UCSD-AML1 (cell line): ENCODE data around the gene KDM1A.

Experiments used
- DNase-seq: peaks from one replicate; lab custom pipeline; 2025; ENCODE audit not compliant: unreplicated experiment; lab: John Stamatoyannopoulos, UW

Gene KDM1A

DNA sequence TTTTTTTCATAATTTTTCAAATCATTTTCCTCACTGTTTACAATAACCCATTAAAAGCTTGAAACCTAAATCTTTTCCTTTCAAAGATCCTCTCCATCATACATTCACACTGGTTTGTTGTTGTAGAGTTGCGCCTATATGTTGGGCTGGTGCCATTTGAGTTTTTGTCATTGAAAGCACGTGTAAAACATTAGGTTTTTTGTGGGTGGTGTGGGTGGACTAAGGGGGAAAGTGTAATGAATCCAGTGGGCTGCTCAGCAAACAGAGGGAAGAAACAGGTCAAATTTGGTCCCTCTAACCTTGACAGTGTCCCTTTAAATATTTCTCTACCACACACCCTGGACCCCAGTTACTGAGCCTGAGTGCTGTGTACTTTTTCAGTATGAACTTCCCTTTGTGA, 46.8 kb downstream of the KDM1A start:
- DNase-seq: no peak

DNA sequence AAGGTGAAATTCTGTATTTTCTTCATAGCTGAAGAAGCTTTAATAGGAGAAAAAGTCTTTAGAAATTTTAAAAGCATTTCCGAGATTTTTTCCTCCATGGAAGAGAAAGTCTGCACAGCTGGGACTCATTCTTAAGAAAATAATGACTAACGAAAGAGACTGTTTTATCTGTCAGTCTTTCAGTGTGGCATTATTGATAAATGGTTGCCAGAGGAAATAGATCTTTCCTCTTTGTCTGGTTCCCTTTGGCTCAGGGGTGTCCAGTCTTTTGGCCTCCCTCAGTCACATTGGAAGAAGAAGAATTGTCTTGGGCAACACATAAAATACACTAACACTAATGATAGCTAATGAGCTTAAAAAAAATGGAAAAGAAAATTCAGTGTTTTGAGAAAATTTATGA, 49.9 kb downstream of the KDM1A start:
- DNase-seq: no peak

DNA sequence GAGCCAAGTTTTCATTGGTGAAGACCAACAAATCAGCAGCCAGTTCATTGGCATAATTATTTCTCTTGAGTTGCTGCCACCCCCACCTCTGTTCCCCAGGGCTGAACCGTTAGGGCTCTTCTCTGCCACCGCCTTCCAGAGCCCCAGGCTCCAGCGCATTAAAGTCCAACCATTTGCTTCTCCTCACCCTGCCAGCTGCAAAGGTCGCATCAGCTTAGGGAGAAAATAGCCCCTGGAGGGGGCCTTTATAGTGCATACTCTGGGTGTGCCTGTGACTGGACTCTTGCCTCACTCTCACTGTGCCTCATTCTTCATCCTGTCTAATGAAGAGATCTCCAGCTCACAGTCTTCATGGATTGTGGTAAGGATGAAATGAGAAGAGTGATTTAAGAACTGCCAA, 50.4 kb downstream of the KDM1A start:
- no peak for DNase-seq

DNA sequence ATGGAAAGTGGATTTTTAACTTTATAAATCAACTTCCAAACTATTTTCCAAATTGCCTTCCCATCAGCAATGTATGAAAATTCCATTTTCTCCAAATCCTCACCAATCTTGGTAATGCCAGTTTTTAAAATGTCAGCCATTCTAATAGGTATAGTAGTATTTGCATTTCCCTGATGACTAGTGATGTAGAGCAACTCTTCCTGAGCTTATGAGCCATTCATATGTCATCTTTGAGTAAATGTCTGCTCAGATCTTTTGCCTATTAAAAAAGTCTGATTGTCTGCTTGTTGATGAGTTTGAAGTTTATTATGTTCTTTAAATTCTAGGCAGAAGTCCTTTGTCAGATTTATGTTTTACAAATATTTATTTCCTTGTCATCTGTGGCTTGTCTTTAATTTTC, 54.7 kb downstream of the KDM1A start:
- DNase-seq: no peak

DNA sequence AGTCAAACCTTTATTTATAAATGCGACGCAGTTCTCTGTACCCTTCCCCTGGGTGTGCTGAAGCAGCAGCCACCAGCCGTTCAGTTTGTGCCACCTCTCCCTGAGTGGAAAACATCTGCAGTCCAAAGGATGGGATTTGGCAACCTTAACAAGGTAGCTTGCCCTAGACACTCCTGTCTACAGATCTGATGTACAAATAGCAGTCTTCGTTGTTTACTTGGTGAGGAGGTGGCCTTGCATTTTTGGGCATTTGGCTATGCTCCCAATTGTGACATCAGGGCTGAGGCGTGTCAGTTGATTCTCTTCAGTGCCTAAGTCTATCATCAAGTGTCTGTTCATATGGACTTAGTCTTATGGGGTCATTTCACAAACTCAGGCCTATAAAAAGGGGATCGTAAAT, 59.8 kb downstream of the KDM1A start:
- DNase-seq: no peak

DNA sequence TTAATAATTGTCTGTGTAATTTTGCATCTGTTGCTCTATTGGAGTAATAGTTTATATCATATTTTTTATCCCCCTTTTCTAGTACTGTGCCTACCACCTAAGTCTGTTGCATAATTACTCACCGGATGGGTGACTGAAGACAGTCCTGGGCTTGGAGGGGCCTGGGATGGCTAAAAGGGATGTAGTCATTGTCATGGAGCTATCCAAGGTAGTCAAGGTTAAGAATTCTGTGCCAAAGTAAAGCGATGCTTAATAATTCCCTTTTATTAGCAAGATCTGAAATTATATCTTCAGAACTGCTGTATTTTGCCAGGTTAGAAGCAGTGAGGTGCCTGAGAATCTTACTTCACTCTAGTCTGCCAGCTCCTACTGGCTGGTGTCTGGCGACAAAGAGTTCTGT, 61.6 kb downstream of the KDM1A start:
- DNase-seq: no peak

DNA sequence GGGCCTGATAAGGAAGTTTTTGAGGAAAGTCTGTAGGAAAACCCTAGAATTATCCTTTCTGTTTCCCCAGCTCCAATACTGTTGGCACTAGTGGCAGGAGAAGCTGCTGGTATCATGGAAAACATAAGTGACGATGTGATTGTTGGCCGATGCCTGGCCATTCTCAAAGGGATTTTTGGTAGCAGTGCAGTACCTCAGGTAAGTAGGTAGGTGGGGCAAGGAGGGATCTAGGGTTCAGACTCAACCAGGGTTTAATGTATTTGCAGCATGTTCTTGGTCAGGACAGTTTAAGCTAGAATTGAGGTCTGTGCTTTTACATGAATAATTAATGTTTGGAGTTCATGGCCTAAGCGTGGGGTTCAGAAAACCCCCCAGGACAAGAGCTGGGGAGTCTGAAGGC, 62.1 kb downstream of the KDM1A start:
- DNase-seq: no peak

DNA sequence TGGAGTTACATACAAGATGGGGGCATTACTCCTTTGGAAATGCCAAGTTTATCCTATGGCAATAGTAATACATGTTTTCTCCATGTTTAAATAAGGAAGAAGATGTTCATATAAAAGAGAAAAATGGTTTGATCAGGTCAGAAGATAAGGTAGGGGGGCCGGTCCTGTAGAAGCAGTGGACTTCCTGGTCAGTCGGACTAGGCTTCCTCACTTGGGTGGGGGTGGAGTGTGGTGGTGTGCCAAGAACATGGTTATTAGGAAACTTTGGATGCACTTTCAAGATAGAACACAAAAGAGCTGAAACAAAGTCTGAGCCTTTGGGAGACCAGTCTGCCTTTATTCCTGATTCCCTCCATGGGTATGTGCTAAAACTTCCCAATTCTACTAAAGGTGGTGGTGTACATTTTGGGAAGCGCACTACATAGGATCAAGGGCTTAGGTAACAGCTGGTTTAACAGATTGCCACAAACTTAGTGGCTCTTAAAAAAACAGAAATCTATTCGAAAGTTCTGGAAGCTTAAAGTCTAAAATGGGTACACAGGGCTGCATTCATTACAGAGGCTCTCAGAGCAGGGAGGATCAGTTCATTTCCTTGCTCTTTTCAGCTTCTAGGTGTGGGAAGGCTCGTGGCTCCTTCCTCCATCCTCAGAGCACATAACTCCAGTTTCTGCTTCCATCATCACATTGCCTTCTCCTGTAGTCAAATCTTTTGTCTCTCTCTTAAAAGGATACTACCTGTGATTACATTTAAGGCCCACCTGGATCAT, 64.6 kb downstream of the KDM1A start:
- no peak for DNase-seq

DNA sequence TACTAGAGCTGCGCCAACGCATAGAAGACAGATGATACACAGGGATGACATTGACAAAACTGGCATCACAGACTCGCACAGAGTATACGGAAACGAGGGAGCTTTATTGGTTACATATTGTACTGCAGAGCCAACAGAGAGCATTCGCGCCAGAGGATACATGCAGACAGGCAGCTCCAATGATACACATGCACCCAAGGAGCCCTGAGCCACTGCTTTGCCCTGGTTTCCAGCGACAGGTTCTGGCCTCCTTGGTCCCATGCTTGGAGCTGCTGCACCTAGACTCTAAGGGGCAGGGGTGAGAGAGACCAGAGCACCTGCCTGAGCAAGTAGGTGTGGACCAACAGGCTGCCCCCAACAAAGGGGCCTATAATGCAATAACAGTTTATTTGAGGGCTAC, 65.6 kb downstream of the KDM1A start:
- DNase-seq: no peak

DNA sequence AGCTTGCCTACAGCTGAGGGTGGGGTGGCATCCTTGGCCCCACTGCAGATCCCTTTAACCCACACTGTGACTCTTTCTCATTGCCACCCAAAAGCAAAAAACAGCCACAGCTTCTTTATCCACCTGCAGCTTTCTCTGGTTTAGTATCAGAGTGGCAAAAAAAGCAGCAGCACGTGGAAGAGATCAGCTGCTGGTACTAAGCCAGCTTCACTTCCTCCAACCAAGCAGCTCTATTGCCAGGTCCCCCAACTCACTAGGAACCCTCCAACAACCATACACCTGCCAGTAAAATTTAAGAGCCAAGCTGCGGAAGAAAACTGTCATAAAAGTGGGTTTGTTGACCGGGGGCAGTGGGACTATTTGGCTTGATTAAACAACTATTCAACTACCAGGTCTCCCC, 66.4 kb downstream of the KDM1A start:
- no peak for DNase-seq

DNA sequence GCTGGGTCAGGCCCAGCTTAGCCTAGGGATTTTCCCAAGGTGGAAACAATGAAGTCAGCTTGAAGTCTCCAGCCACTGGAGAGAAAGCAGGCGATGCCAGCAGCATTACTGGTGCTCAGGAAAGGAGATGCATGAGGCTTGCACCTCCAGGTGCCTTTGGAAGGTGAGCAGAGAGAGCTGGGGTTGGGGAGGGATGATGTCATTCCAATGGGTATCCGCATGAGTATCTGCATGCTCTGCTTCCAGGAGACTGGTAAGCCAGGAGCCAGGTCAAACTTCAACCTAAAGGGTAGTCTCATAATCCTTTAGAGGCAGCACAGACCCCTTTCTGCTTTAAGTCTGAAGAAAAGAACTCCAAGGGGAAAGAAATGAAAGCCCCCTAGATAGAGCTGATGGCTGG, 68.8 kb downstream of the KDM1A start:
- no peak for DNase-seq

DNA sequence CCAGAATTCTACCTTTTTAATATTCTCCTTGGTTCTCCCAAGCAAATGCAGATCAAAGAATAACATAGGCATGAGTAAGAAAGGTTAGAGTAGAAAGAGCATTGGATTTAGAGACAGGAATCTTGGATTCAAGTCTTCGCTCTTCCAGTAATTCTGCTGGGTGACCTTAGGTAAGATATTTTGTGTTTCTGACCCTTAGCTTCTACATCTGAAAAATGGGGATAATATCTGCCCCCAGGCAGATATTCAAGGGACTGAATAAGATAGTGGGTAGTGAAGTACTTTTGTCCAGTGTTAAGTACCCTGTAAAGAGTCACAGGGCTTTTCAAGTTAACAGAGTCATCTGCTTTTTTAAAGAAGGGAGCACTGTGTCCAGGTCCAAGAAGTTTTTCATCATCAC, 70.8 kb downstream of the KDM1A start:
- DNase-seq: no peak

DNA sequence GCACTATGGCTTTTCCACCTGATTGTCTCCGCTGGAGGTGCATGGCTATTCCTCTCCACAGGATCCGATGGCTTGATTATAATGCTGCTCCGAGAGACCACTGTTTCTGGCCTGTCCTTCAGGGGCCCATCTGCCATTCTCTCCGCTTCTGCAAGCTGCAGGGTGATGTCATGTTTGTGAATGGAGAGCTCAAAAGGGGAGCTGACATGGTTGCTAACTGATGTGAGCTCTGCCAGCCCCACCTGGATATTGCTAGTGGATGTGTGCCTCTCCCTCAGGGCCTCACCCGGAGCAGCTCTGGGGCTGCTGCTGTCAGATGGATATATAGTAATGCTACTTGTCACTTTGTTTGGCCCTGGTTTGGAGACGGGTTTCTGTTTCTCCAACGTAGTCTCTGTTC, 72.3 kb downstream of the KDM1A start:
- DNase-seq: no peak

DNA sequence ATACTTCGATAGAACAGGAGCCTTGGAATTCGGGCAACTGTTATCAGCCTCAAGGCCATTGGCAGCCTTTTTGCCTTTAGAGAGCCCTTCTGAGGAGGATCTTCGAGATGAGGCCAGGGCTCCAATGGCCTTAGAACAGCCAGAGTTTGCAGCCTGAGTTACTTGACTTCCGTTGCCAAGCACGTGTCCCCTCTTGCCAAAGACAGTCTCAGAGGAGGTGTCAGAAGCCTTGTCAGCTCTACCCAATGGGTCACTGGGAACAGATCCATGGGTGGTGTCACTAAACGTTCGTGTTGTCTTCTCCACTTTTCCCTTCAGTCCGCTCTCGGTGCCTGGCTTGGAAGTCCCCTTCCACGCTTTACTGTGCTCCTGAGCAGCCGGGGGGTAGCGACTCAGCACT, 73.2 kb downstream of the KDM1A start:
- DNase-seq: no peak

DNA sequence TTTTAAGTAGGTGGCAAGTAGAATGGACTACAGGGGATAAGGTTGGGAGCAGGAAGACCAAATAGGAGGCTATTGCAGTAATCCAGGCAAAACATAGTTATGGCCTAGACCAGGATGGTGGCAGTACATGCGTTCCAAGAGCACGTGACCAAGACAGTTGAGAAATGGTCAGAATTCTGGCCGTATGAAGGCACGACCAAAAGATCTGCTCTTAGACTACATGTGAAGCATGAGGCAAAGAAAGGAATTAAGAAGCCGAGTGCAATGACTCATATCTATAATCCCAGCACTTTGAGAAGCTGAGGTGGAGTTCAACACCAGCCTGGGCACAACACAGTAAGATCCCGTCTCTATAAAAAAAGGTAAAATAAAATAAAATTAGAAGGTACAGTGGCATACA, 78.0 kb downstream of the KDM1A start:
- no peak for DNase-seq

DNA sequence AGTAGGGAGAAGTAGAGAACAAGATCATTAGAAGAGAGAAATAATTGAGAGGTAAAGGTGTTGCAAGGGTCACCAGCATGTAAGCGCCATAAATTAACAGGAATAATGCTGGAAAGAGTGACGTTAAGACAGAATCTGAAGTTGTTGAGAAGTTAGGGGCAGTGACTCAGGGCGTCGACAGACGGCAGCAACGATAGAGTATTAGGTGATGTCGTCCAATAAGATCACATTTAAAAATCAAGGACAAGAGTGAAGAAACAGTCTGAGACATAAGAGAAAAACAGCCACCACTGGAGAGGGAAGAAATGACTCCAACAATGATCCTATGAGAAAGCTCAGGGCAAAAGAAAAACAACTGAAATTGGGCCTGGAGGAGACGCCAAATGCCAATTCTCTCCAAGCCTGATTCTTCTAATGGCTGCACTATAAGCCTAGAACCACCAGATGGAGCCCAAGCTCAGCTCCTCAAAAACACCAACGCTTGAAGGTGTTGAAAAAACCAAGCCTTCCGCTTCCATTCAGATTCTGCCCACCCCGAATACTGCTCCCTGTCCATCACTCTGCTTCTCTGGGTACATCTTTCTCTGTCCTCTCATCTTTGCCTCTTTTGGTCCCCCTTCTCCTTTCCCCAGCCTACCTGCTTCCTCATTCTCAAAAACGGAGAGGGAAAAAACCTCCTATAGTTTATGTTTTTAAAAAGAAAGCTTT, 79.3 kb downstream of the KDM1A start:
- peak; percentile 33 for DNase-seq

DNA sequence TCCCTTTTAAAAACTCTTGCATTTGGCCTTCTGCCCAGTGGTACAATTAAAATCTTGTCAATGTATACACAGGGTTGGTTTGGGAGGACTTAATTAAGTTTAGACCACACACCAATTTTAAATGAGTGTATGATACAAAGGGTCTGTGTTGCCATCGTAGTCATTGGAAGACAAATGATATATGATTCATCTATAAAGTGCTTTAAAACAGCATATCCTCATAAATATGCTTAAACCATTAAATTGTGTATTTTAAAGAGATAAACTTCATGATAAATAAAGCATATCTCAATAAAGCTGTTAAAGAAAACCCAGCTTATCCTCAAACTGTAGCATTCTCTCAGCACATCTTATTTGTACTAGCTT, 79.9 kb downstream of the KDM1A start:
- no peak for DNase-seq

DNA sequence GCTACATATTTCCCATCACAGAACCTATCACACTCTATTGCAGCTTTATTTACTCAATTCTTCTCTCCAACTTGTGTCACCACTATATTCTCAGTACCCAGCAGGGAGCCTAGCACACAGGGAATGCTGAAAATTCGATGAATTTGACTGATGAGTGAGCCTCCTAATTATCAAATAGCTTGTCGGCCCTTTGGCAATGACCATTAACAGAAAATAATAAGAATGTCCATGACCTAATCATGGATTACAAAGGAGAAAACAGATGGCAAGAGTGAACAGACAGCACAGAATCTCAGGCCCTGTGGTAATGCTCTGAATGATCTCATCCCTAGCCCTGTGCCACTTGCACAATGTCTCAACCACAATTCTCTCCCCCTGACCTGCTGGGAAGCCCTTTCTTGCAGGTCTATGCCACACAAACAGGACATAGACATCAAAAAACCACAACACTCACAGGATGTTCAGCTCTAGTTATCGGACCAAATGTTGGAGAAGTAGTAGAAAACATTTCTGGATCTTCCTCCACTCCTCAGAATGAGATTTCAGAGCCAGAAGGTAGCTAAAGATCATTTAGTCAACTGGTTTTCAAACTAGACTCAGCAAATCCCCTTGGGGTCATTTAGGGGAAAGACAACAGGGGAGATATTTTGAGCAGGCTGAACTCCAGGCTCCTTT, 80.9 kb downstream of the KDM1A start:
- peak; percentile 39 for DNase-seq

DNA sequence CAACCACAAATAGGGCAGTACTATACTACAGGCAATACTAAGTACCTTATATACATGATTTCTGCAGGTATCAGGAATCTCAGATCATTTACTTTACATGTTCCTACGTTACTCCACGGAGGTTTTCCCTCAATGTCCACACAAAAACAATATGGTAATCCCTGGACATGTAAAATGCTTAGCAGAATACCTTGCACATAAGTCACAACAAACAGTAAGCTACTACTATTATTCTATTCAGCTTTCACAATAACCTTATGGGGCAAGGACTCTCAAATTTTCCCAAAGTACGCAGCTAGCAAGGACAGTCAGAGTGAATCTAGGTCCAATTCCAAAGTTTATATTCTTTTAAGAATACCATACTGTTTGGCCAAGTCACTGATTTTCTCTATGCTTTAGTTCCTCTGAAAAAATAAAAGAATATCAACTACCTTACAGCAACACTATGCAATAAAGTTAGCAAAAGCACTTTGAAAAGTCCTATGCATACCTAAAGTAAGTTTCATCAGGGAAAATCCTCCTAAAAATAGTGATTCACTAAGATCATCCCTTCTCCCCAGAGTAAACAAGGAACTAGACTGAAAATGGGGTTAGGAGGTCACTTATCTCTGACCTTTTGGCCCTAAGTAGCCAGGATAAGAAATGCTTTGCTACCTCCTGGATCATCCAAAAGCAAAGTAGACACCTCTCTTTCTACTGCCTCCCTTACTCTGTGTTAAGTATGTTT, 82.0 kb downstream of the KDM1A start:
- DNase-seq: no peak

DNA sequence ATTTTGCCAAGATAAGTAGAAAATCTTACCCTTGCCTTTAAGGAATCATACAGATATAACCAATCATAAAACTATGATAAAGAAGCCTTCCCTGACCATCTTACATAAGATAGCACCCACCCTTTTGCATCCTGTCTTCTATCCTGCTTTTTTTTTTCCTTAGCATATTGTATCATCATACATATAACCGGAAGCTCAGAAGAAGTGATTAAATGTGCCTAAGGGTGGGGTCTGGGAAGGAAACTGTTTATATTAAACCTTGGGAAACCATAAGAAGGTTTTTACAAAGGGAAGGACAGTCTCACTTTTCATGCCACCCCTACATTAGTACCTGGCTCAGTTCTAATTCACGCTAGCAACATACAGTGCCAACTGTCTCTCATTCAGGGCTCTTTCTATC, 82.6 kb downstream of the KDM1A start:
- DNase-seq: no peak

DNA sequence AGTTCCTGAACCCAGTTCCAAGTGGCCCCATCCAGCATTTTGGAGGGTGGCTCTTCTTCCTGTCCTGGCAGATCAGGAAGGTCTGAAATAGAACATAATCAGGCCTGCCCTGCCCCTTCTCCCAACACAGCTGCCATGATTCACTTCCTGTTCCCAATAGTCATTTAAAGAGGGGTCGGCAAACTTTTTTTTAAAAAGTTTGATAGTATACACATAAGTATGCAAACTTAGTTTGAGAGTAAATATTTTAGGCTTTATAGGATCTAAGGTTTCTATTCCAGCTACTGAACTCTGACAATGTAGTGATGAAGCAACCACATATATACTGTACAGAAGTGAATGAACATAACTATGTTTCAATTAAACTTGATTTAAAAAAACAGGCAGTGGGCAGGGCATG, 83.0 kb downstream of the KDM1A start:
- no peak for DNase-seq
